ENCODE measurements around the gene KLHL29.

KLHL29 gene

DNA sequence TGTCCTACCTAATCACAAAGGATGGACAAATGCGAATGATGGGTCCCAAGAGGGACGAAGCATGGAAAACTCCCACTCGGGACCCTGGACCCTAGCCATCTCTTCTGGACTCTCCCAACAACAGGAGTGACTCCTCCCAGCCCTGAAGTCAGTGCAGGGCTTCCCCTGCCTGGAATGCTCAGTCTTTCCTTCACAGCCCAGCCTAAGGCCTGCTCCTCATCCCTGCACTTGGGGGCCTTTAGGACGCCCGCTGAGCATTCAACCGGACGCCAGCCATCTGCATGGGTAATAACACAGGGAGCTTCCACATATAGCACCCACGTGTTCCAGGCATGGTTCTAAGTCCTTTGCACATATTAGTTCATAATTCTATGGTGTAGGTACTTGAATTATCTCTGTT lies 237.5 kb downstream of the KLHL29 start:
- no peak for DNase-seq

DNA sequence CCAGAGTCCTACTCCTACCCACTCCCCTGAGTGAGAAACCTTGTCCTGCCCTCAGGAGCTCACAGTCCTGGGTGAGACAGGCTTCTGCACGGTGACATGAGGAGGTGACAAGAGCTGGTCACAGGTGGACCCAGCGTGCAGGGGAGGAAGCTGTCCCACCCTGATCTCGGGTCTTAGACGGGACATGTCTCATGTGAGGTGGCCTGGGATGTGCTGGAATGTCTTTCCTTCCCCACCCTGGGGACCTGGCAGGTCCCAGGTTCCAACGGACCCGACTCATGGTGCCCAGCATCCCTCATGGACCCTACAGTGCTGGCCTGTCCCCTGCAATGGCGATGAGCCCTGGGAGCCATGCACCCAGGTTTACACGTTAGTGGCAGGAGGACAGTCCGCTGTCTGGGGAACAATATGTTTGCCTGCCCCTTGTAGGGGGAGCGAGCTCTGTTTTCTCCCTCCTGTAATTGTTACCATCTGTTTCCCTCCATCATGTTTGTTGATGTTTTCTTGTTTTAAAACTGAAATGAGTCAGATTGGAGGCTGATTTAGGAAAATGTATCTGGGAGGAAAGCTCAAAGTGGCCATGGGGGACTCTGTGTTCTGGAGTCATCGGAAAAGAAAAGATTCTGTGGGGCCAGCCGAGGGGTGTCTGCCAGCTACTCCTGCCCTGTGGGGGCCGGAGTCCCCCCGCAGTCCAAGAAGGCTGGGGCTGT lies 238.1 kb downstream of the KLHL29 start:
- no peak for DNase-seq

DNA sequence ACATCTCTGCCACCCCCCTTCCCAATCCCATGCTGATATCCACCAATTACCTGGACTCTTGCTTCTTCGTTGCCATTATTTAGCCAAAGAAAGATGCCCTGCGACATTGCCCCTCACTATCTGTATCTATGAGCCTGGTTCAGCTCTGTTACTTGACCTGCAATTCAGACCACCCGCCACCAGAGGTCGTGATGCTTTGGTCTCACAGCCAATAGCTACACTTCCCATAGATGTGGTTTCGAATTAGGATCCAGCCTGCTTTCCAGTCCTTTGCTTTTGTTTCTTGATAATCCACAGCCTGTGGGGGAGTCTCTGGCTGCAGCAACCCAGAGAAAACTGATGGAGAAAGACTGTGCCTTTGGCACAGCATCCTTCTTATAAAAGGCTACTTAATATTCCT lies 239.4 kb downstream of the KLHL29 start:
- DNase-seq: no peak

GRCh38 chr2:23624915-23625314 lies 239.9 kb downstream of the KLHL29 start:
- DNase-seq: no peak

DNA sequence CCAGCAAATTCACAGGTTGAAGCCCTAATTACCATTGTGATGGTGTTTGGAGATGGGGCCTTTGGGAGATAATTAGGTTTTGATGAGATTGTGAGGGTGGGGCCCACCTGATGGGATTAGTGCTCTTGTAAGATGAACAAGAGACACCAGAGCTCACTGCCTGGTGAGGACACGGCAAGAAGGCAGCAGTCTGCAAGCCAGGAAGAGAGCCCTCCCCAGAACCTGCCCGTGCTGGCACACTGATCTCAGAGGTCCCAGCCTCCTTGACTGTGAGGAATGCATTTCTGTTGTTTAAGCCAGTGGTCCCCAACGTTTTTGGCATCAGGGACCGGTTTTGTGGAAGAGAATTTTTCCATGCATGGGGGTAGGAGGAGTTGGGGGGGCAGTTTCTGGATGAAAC lies 240.7 kb downstream of the KLHL29 start:
- DNase-seq: no peak

DNA sequence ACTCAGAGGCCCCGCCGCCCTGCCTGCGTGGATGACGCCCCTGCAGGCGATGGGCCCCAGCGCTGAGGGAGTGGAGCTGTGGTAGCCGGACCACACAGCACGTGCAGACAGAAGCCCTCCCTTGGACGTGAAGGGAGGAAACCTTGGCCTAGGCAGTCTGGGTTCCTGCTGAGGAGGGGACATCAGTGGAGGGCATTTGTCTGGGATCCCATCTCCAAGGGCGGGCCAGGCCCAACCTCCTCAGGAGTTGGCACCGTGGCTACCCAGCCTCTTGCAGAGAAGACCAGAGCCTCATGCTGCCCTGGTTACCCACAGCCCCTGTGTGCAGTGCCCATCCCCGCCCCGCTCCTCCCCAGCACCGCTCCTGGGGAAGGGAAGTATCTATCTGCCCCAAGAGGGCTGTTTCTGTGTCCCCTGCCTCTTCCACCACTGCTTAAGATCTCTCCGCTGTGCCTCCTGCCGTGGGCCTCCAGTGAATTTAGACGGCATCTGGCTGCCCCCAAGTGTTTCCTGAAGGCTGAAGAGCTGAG lies 241.8 kb downstream of the KLHL29 start:
- DNase-seq: no peak

- no peak for DNase-seq
Observed at GRCh38 chr2:23627236-23628009, 242.4 kb downstream of the KLHL29 start.

GRCh38 chr2:23628926-23629771 lies 244.2 kb downstream of the KLHL29 start:
- no peak for DNase-seq

- no peak for DNase-seq
Observed at GRCh38 chr2:23629772-23630480, 244.9 kb downstream of the KLHL29 start.

- DNase-seq: no peak
Observed at GRCh38 chr2:23630961-23631360, 246.0 kb downstream of the KLHL29 start.

DNA sequence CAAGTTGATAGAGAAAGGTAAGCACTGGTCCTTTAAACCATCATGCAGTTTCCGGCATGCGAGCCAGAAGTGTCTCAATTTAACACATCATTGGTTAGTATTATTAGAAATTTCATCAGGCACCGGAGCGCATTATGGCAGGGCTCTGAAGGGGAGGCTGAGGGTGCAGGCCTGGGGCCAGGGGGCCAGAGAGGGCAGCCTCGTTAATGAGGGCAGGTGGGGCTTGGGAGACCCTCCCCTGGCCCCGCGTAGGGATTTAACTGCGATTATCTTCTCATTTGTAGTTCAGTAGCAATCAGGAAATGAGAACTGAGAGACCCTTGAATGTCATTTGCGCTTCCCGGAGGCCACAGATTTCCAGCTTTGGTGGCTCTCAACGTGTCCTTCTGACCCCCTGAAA lies 246.4 kb downstream of the KLHL29 start:
- no peak for DNase-seq

GRCh38 chr2:23632386-23632785 lies 247.4 kb downstream of the KLHL29 start:
- DNase-seq: no peak

- no peak for DNase-seq
Observed at GRCh38 chr2:23632831-23633395, 247.9 kb downstream of the KLHL29 start.

- no peak for DNase-seq
Observed at GRCh38 chr2:23633966-23634365, 249.0 kb downstream of the KLHL29 start.

- DNase-seq: no peak
Observed at GRCh38 chr2:23635442-23636340, 250.7 kb downstream of the KLHL29 start.

DNA sequence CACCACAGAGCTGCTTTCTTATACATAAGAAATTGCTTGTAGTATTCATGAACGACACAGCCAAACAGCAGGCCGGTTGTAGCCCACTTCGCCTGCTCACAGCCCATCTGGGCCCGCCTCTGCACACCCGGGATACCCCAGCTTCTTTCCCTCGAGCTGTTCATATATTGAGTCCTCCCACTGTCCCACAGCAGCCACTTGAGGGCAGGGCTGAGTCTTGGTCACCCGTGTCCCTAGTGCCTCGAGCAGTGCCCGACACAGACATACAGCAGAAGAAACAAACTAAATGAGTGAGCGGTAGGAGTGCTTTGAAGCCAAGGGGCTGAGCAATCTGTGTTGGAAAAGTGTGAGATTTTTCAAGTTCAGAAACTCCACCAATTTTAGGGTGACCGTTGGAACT lies 251.4 kb downstream of the KLHL29 start:
- DNase-seq: no peak

DNA sequence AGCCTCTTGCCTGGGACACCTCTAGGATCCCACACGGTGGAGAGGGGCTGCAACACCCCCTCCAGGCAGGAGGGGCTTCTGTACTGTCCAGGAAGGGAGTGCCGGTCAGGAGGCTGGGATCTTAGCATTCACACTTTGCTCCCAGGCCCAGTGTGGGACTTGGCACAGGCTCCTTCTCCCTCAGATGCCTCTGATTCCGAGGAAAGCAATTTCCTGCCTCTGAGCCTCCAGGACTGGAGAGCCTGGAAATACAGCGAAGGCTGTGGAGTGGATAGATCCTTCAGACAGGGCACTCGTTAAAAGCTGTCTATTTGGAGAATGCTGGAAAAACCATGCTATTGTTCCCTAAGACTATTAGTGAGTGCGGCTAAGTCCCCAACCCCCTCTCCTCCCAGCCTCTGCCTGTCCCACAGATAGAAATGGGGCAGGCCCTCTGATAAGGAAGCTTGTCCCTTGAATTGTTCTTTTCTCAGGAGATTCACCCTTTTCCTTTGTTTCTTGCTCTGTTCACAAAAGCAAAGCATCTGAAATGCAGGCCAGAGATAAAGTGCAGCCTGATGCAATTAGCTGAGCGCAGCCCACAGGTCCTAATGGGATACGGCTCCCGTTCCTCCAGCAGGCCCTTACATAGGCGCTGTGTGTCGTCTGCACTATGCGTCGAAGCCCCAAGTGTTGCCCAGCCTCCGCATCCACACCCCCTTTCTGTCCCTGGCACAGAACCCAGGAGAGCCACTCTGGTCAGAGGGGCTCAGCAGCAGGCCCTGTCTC lies 252.2 kb downstream of the KLHL29 start:
- no peak for DNase-seq

GRCh38 chr2:23639406-23639982 lies 254.5 kb downstream of the KLHL29 start:
- no peak for DNase-seq

DNA sequence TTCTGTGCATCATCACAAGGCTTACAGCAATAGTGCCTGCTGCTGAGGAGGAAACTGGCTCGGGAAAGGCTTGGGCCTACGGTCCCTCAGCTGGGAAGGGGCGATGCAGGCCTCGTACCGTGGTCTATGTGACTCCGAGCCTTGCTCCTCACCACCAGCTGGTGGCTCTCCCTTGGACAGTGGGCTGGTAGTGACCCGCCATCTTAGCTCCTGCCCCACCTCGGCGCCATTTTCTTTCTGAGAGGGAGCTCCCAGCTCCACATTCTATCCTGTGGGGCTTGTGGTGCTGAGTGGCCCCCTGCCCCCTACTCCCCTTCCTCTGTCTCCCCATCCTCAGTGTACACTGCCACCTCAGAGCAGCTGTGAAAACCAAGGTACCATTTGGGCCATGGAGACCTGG lies 255.7 kb downstream of the KLHL29 start:
- DNase-seq: no peak

DNA sequence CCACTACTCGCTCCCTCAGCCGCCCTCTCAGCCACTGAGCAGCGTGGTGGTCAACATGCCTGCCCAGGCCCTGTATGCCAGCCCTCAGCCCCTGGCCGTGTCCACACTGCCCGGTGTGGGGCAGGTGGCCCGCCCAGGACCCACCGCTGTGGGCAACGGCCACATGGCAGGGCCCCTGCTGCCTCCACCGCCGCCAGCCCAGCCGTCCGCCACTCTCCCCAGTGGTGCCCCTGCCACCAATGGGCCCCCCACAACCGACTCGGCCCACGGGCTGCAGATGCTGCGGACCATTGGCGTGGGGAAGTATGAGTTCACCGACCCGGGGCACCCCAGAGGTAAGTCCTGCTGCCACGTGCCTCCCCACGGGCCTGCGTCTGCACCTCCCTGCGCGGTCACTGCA lies 257.5 kb downstream of the KLHL29 start:
- no peak for DNase-seq

Data from DMS79 (cell line).